Panc1 (cell line): ENCODE measurements around the gene RNASEH1.

Source experiments
- CTCF ChIP-seq: fragments of 450-650 bp; IDR thresholded peaks from 2 replicates; pipeline ENCODE4 v1.5.1; 2017; ENCODE audit warnings: mild to moderate bottlenecking
- POLR2AphosphoS5 ChIP-seq: IDR thresholded peaks from 2 replicates; pipeline ENCODE4 v1.6.1; 2012; ENCODE audit warnings: mild to moderate bottlenecking, low read depth, low read length, moderate library complexity
- REST ChIP-seq, 2 experiments: IDR thresholded peaks; 2 replicates each; pipeline ENCODE4 v1.6.1; 2011 to 2012; ENCODE audit warnings: low read depth in 2 of 2, control low read depth in 1 of 2, low read length in 1 of 2, mild to moderate bottlenecking in 1 of 2, moderate library complexity in 1 of 2; ENCODE audit not compliant: insufficient read depth in 1 of 2
- SIN3A ChIP-seq: IDR thresholded peaks from 2 replicates; pipeline ENCODE4 v1.6.1; 2012; ENCODE audit warnings: low read depth, mild to moderate bottlenecking, low read length, moderate library complexity, borderline replicate concordance; ENCODE audit not compliant: insufficient read depth

- TF ChIP-seq SIN3A: no peak
- TF ChIP-seq CTCF: no peak
- no peak for TF ChIP-seq REST (IDR thresholded peaks at IDR 0.05; ENCODE audit: insufficient read depth in 1 of 2, low read depth in 2 of 2, low read length in 1 of 2)
- no peak for TF ChIP-seq POLR2AphosphoS5
Measured at GRCh38 chr2:3606370-3607201, 48.5 kb upstream of the RNASEH1 start.
